Caki2 (cell line): ENCODE results near the gene MYO9B. TPM values are rescaled to one million over a fixed set of nuclear protein-coding genes. Genes with fewer than 3 reads are reported as not detected.
"Not testable (repeated sequence)": the region's sequence is repeated elsewhere in the genome, so short reads cannot be mapped to it uniquely, and the experiment has no call there.

Experiments
- DNase-seq: peaks from one replicate; pipeline ENCODE4 v3.0.0-alpha.2; 2015; ENCODE audit warnings: low read depth
- in situ Hi-C: cut with HindIII; loops from 2 replicates; pipeline ENCODE4 v1.10.0; 2016; ENCODE audit warnings: low sequenced_read_pairs, low pct_unique_long_range_greater_than_20kb, mixed read lengths
- total RNA-seq: library from RNA; depleted of rRNA; stranded (reverse); fragments of >200 nt; shearing (Covaris generic); gene quantifications from 2 replicates; pipeline ENCODE4 v1.2.3, GENCODE V29; 2014; ENCODE audit warnings: low replicate concordance

Gene MYO9B
- total RNA-seq, 1 experiment from 2014 or later = 29.6 TPM

- DNase-seq = no peak
- in situ Hi-C loops = no loop called here
Observed at GRCh38 chr19:17159466-17160393, 84.2 kb downstream of the MYO9B start.

DNA sequence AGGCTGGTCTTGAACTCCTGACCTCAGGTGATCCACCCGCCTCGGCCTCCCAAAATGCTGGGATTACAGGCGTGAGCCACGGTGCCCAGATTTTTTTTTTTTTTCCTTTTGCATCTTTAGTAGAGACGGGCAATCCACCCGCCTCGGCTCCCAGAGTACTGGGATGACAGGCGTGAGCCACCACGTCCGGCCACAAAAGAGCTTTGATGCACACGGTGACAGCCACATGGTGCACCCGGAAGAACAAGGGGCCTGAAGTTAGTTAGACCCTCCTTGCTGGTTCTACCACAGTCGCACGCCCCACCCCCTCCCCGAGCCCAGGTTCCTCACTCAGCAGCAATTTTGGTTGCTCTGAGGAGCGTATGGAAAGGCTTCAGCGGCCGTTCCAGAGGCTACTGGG lies 85.3 kb downstream of the MYO9B start:
- in situ Hi-C loops = no loop called here
- no peak for DNase-seq

- in situ Hi-C loops, DNase-seq: not testable (repeated sequence)
Observed at GRCh38 chr19:17162131-17162530, 86.6 kb downstream of the MYO9B start.

DNA sequence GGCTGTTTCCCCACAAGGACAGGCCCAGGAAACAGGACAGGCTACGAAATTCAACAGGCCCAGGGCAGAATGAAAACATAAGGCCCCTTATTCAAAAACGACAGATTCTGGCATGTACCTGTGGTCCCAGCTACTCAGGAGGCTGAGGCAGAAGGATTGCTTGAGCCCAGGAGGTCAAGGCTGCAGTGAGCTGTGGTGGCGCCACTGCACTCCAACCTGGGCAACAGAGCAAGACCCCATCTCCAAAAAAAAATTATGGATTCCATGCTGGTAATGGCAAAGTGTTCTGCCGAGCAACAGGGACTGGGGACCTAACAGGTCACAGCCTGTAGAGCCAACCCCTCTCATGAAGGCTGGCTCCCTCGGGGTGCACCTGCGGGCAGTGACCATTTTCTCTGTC lies 87.0 kb downstream of the MYO9B start:
- in situ Hi-C loops = no loop called here

DNA sequence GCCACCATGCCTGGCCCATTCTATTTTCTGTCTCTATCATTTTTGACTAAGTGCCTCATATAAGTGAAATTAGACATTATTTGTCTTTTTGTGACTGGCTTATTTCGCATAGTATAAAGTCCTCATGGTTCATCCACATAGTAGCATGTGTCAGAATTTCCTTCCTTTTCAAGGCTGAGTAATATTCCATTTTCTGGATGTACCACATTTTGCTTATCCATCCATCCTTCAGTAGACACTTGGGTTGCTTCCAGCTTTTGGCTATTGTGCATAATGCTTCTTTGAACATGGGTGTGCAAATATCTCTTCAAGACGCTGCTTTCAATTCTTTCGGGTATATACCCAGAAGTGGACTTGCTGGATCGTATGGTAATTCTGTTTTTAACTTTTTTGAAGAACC lies 88.1 kb downstream of the MYO9B start:
- in situ Hi-C loops = no loop called here
- DNase-seq = no peak

More for the DNA sequence above, 87.0 kb downstream of the MYO9B start:
- no peak for DNase-seq

DNA sequence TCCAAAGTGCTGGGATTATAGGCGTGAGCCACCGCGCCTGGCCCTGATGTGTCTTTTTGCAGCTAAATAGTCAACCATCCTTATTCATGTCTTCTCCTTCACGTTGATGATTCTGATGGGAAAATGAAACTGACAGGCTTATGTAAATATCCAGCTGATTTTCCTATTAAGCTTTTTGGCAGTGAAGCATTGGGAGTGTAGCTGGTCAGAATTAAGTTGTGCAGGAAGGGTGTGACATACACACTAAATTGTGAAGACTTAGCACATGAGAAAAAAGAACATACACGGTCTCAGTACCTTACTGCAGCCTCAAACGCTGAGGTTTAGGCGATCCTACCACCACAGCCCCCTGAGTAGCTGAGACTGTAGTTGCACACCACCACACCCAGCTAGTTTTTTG lies 89.1 kb downstream of the MYO9B start:
- in situ Hi-C loops = no loop called here
- DNase-seq = no peak

- DNase-seq = no peak
- in situ Hi-C loops = no loop called here
Observed at GRCh38 chr19:17165715-17166114, 90.1 kb downstream of the MYO9B start.

DNA sequence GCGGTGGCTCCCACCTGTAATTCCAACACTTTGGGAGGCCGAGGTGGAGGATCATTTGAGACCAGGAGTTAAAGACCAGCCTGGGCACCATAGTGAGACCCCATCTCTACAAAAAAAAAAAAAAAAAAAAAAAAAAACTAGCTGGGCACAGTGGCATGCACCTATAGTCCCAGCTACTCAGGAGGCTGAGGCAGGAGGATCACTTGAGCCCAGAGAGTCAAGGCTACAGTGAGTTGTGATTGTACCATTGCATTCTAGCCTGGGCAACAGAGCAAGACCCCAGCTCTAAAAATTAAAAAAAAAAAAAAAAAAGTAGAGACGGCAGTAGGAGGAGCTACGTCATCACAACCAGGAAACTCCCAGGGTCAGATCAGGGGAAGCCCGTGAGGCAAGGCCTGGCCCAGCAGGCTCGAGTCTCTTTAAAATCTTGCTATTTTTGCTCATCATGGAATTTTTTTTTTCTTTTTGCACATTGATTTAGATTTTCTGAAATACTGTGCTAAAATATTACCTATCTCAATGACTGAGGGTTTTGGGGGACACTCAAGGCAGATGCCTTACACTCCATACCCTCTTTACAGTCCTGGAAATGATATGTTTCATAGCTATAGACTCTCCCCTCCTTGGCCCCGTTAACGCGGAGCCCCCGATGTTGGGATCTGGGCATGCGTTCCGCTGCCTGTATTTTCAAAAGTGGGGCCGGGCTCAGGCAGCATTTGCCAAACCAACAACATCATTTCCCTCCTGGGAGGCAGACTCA lies 95.1 kb downstream of the MYO9B start:
- no peak for DNase-seq
- in situ Hi-C loops = no loop called here

DNA sequence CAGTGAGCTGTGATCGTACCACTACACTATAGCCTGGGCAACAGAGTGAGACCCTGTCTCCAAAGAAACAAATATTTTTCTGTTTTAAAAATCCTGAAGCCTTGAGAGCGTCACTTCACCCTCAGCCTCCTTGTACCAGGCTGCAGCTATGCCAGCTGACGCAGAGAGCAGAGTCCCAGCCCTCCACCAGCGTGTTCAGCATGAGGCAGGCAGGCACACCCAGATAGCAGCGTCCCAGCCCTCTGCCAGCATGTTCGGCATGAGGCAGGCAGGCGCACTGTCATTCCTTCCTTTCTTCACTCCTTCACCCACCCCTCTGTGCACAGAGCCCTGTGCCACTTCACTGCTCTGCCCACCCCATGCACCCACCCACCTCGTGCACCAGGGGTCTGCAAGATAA lies 96.3 kb downstream of the MYO9B start:
- in situ Hi-C loops = no loop called here
- no peak for DNase-seq

DNA sequence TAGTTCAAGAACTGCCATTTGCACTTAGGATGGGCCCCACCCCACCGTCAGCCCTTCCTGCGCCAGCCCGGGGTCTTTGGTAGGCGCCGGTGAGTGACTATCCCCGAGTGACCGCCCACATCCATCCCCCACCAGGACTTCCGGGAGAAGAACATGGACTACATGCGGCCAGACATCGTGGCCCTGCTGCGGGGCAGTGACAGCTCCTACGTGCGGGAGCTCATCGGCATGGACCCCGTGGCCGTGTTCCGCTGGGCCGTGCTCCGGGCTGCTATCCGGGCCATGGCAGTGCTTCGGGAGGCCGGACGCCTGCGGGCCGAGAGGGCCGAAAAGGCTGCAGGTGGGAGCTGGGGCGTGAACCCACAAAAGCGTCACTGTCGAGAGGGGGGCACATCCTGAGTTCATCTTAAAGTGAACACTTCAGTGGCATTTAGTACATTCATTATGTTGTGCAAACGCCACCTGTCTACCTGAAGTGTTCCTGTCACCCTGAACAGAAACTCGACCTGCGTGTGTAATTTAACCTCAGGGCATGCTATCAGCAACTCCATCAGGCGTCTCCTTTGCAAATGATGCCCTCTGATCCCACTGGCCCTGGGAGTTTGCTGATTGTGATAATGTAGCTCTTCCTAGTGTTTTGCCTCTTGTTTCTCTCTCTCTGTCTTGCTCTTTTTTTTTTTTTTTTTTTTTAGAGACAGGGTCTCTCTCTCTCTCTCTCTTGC lies 97.2 kb downstream of the MYO9B start:
- in situ Hi-C loops = no loop called here
- no peak for DNase-seq

- in situ Hi-C loops = no loop called here
- DNase-seq = no peak
Observed at GRCh38 chr19:17178291-17178690, 102.7 kb downstream of the MYO9B start.

DNA sequence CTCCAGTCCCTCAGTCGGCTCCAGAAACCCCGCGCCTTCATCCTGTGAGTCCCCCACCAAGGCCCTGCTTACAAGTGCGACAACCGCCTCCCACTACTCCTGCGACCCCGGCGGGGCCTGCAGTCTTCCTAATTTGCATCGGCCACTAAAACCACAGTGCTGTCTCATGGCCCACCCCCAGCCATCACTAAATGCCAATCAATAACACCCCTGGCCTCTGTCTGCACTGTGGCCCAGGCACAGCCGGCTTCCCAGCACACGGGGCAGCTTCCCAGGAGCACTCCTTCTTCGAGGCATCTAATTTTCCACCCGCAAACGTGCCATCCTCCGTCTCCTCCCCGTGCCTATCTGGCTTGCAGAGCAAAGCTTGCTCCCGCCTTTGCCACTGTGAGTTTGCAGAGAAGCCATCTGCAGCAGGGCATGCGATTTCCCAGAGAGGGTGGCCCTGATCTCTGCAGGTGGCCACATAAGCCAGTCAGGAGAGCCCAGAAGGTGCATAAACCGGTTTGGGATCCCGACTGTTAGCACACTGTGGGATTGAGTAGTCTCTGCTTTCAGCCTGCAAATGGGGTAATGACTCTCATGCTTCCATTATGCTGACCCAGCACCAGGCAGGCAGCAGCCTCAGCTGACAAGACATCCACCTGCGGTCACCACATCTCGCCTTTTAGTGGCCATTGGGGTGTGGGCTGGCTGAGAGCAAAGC lies 105.6 kb downstream of the MYO9B start:
- no peak for DNase-seq
- in situ Hi-C loops = no loop called here

GRCh38 chr19:17183271-17183761 lies 107.7 kb downstream of the MYO9B start:
- DNase-seq = no peak
- in situ Hi-C loops = no loop called here

DNA sequence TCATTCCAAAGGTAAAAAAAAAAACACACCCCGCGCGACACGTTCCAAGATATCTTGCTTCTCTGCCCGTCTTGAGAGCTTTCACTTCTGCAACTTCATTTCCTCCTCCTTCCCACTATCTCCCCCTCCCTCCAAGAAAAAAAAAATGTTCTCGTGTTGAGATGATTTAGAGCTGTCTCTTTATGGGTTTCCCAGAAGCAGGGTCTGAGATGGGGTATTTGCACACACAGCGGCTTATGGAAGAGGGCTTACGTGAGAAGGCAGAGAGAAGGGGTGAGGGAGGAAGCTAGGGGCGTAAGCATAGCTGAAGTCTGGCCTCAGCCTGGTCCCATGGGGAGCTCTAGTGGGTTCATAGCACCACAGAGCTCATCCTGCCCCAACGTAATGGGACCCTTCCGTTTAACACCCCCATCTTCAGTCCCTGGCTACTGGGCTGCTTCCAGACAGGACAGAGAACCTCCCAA lies 108.3 kb downstream of the MYO9B start:
- DNase-seq = no peak
- in situ Hi-C loops = no loop called here

DNA sequence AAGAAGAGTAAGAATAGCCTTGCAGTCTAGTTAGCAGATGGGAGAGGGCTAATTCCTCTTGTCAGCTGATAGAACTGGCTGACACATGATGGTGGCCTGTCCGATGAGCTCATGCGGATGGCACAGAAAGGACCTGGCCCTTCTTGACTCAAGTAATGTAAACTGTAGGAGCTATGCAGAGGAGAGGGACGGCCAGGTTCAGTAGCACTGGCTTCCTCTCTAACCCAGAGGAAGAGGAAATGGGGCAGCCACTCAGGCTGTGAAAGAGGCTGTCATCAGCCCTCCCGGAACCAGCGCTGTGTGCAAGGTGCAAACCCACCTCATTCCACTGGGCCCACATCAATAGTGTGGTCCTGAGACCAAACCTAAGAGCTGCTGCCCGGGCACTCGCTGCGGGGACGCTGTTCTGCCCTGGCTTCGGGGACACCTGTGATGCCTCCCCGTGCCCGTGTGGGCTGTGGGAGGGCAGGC lies 108.8 kb downstream of the MYO9B start:
- DNase-seq = no peak
- in situ Hi-C loops = no loop called here

DNA sequence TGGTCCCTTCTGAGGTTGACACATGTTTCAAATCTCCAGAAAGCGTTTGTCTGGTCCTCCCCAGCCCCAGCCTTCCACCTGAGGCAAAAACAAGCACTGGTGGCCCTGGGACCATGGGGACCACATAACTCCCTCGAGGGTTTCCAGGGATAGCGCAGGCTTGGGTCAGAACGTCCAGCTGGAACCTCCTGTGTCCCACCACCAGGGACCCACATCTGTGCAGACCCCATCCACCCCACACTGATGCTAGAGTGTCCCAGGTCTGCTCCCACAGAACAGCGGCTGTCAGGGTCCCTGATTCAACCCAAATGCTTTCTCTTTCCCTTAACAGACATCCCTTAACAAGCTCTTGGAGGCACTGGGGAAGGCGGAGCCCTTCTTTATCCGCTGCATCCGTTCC lies 110.0 kb downstream of the MYO9B start:
- DNase-seq = no peak
- in situ Hi-C loops = no loop called here

- DNase-seq, in situ Hi-C loops: not testable (repeated sequence)
Observed at GRCh38 chr19:17191736-17192135, 116.2 kb downstream of the MYO9B start.

- in situ Hi-C loops = no loop called here
- no peak for DNase-seq
Observed at GRCh38 chr19:17192751-17193150, 117.2 kb downstream of the MYO9B start.
